ENCODE measurements around the gene SAMM50.

Gene SAMM50

DNA sequence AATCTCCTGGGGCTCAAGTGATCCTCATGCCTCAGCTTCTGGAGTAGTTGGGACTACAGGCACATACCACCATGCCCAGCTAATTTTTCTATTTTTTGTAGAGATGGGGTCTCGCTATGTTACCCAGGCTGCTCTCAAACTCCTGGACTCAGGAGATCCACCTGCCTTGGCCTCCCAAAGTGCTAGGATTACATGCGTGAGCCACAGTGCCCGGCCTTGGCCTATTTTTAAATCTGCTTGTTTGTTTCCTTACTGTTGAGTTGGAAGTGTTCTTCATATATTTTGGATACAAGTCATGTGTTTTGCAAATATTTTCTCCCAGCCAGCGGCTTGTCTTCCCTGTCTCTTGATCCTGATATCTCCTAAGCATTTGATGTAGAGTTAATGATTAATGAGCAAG is 73.8 kb downstream of the SAMM50 start:
- DNase-seq (ENCODE audit: low read depth): no peak

- DNase-seq (ENCODE audit: low read depth): no peak
Measured at GRCh38 chr22:44030051-44030701, 74.9 kb downstream of the SAMM50 start.

- DNase-seq (ENCODE audit: low read depth): no peak
Measured at GRCh38 chr22:44030702-44031082, 75.5 kb downstream of the SAMM50 start.

DNA sequence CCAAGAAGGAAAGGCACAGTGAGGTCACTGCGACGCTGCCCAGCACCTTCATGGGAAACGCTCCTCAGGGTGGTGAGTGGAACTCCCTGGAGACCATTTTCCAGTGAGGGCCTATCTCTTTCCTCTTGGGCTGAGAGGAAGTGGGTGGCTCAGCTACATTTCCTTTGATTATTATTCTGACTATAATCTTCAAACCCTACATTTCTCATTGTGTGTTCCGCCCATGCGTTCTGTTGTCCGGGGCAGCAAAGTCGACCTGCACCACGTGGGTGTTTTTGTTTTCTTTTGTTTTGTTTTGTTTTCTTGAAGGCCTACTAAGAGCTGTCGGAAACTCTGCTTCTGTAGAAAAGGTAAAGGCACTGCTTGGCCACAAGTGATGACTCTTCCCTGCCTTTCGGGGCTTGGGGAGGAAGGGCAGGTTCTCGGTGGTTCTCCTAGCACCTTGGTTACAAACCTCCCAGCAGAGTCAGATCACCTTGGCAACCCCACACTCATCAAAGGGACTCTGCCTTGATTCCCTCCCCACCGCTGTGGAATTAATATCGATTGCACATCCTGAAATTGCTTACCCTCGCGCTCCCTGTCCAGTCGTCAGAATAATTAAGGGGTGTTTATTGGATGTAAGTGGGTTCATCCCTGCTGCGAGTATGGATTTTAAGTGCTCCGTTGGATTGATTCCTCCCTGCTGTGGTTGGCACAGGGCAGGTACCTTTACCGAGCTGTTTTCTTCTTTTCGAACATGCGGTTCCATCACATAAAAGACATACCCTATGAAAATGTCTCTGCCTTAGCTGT is 76.1 kb downstream of the SAMM50 start:
- no peak for DNase-seq (ENCODE audit: low read depth)

DNA sequence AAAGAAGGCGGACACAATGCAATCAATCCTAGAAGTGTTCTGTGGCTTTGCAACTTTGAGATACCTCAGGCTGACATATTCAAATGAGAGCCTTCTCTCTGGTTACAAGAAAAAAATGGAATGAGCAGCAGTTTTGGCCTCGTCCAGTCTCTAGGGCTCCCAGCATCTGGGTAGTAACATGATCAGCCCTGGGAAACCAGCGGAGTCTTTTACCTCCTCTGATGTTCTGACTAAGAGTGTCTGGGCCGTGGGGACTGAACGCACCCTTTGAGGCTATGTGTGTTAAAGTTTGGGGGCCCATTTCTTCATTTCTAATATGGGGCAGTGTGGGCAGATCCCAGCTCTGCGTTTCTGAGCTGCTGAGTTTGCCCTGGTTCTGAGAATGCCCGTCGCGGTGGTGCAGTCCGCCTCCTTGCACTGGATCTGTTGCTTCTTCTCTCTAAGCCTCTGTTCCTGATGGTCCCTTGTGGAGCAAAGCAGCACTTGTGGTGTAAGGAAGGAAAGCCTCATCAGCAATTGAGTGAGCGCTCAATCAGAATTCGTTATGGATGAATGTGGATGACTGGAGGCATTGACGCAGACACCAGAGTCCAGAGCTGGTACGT is 77.0 kb downstream of the SAMM50 start:
- no peak for DNase-seq (ENCODE audit: low read depth)

GRCh38 chr22:44033287-44033686 is 78.0 kb downstream of the SAMM50 start:
- DNase-seq (ENCODE audit: low read depth): no peak

DNA sequence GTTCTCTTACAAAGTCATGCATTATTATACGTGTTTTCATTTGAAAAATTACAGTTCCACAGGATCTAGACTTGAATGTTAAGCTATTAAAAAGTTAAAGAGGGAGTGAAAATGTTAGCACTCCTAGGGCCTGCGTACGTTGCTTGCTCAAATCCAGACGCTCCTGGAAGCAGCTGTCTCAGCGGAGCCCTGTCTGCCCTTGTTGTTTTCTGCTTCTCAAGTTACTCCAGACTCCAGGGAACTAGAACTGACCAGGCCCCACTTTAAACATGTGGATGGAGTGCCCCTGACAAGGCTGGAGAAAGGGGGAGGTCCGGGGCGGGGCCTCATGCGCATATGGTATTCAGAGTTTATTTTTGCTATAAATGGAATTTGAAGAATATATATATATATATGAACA is 78.5 kb downstream of the SAMM50 start:
- DNase-seq (ENCODE audit: low read depth): no peak

DNA sequence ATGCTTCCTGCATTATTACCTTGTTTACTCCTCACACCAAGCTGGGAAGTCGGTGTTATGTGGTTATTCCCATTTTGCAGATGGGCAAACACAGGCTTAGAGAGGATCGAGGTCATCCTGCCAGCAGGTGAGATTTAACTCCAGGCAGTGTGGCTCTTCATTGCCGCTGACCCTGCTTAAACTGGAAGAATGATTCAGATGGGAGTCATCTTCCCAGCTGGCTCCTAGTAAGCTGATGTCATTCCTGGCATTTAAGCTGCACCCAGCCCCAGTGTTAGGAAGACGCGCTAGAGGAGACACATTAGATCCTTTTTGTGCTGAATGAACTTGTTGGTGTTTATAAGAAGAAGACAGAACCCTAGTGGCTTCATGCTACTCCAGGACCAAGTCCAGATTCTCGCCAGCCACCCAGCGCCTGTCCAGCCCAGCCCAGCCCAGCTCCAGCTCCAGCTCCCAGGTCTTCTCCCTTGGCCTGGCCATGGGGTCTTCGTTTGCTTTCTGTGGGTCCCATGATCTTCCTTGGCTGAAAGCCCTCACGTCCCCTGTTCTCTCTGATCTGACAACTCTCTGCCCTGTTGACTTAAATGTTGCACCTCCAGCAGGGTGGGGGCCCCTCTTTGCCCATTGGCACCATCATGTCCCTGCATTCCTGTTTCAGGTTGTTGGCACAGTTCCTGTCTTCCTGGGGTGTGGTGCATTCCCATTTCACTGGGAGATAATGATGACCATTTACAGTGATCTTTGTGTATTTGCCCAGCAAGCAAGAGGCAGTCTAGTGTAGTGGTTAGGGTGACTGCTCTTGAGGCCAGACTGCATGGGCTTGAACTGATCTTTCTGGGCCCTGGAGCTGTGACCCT is 82.5 kb downstream of the SAMM50 start:
- no peak for DNase-seq (ENCODE audit: low read depth)

GRCh38 chr22:44039566-44040171 is 84.4 kb downstream of the SAMM50 start:
- DNase-seq (ENCODE audit: low read depth): no peak

- no peak for DNase-seq (ENCODE audit: low read depth)
Measured at GRCh38 chr22:44042249-44043218, 87.3 kb downstream of the SAMM50 start.

DNA sequence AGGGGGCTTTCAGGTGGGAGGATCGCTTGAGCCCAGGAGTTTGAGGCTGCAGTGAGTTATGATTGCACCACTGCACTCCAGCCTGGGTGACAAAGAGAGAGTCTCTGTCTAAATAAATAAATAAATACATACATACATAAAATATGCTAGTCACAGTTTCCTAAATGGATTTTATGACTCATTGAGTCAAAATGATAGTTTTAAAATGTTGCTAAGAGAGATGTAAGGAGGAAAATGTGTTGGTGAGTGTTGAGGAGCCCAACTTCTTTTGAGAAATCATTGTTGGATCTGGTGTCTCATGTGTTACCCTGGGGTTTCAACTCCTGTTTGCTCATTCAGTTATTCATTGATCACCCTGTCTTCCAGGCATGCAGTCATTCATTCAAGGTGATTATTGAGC is 89.9 kb downstream of the SAMM50 start:
- DNase-seq (ENCODE audit: low read depth): no peak
